ENCODE data around the gene SOX8. TPM values are rescaled to one million over a fixed set of nuclear protein-coding genes. Genes with fewer than 3 reads are reported as not detected.

The SOX8 gene
- total RNA-seq, 6 experiments from 2014 or later = 0.05 to 0.07 TPM; not detected in 4

DNA sequence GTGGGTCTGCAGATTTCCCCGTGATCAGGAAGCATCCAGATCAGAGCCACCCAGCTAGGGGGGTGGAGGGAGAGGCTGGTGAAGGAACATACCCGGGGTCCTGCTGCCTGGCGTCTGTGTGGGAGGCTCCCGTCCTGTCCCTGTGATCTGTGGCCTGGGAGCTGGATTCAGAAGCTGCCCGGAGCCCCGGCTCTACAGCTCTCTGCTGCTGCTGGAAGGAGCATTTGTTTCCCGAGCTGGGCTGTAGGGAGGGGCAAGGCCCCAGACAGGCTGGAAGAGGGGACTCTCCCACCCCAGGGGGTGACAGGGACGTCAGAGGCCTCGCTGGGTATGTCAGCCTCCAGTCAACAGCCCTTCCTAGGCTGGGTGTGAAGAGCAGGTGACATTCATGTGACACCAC lies 10.2 kb downstream of the SOX8 start:
- DNase-seq = no peak
- Mint-ChIP-seq H3K27me3 (ENCODE audit: insufficient read depth) (peaks cover 5% of the 10 kb centered on the region), H3K27ac (no peak overlapping the region), H3K36me3 (ENCODE audit: low read depth) (peaks cover 13% of the 10 kb centered on the region; the same call in 1 of the 2 replicates), H3K9me3 (peaks cover 18% of the 10 kb centered on the region; the same call in 1 of the 2 replicates), H3K4me3 (no peak overlapping the region), H3K4me1 (ENCODE audit: low read depth) (0 out of 2 replicates have a peak, but pooled peaks cover 5% of the 10 kb centered on the region)
- TF ChIP-seq, protein P1, sequence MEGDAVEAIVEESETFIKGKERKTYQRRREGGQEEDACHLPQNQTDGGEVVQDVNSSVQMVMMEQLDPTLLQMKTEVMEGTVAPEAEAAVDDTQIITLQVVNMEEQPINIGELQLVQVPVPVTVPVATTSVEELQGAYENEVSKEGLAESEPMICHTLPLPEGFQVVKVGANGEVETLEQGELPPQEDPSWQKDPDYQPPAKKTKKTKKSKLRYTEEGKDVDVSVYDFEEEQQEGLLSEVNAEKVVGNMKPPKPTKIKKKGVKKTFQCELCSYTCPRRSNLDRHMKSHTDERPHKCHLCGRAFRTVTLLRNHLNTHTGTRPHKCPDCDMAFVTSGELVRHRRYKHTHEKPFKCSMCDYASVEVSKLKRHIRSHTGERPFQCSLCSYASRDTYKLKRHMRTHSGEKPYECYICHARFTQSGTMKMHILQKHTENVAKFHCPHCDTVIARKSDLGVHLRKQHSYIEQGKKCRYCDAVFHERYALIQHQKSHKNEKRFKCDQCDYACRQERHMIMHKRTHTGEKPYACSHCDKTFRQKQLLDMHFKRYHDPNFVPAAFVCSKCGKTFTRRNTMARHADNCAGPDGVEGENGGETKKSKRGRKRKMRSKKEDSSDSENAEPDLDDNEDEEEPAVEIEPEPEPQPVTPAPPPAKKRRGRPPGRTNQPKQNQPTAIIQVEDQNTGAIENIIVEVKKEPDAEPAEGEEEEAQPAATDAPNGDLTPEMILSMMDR (IDR thresholded peaks at IDR 0.05) = no peak

DNA sequence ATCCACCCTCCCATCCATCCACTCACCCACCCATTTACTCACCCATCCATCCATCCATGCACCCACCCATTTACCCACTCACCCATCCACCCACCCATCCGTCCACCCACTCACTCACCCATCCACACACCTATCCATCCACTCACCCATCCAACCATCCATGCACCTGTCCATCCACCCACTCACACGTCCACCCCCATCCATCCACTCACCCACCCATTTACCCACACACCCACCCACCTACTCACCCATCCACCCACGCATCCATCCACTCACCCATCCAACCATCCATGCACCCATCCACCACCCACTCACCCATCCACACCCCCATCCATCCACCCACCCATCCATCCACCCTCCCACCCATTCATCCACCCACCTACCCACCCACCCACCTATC lies 12.2 kb downstream of the SOX8 start:
- Mint-ChIP-seq H3K36me3 (ENCODE audit: low read depth) (peaks cover 13% of the 10 kb centered on the region; the same call in 1 of the 2 replicates), H3K27ac (no peak overlapping the region), H3K9me3 (peaks cover 18% of the 10 kb centered on the region; the same call in 1 of the 2 replicates), H3K27me3 (ENCODE audit: insufficient read depth) (peaks cover 4% of the 10 kb centered on the region), H3K4me1 (ENCODE audit: low read depth) (0 out of 2 replicates have a peak, but pooled peaks cover 6% of the 10 kb centered on the region), H3K4me3 (no peak overlapping the region)
- DNase-seq = no peak
- TF ChIP-seq, protein P1 (IDR thresholded peaks at IDR 0.05) = no peak

- TF ChIP-seq, protein P1 (IDR thresholded peaks at IDR 0.05) = no peak
- H3K27ac Mint-ChIP-seq = no peak overlapping the region
- peaks cover 13% of the 10 kb centered on the region; the same call in 1 of the 2 replicates for H3K36me3 Mint-ChIP-seq (ENCODE audit: low read depth)
- H3K27me3 Mint-ChIP-seq (ENCODE audit: insufficient read depth) = peaks cover 8% of the 10 kb centered on the region
- H3K9me3 Mint-ChIP-seq = peaks cover 18% of the 10 kb centered on the region; the same call in 1 of the 2 replicates
- H3K4me3 Mint-ChIP-seq = no peak overlapping the region
- DNase-seq = peak; percentile 19
- 0 out of 2 replicates have a peak, but pooled peaks cover 6% of the 10 kb centered on the region for H3K4me1 Mint-ChIP-seq (ENCODE audit: low read depth)
Measured at GRCh38 chr16:995087-995486, 13.5 kb downstream of the SOX8 start.

DNA sequence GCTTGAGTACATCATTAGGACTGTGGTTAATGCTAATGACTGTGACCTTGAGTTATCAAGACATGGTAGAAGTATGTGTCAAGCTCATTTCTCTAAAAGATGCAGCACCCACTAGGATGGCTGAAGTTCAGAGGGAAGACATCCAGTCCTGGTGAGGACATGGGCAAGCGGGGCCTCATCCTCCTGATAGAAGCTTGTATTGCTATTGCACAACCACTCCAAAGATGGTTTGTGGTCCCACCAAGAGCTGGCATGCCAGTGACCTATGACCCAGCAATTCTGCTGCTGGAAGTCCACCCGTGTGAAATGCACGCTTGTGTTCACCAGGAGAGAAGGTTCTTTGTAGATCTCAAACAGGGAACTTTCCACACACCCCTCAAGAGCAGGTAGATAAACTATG lies 14.2 kb downstream of the SOX8 start:
- TF ChIP-seq, protein P1 (IDR thresholded peaks at IDR 0.05) = no peak

GRCh38 chr16:996681-997080 lies 15.1 kb downstream of the SOX8 start:
- peaks cover 18% of the 10 kb centered on the region; the same call in 1 of the 2 replicates for H3K9me3 Mint-ChIP-seq
- no peak for DNase-seq
- H3K4me1 Mint-ChIP-seq (ENCODE audit: low read depth) = 0 out of 2 replicates have a peak, but pooled peaks cover 6% of the 10 kb centered on the region
- H3K27me3 Mint-ChIP-seq (ENCODE audit: insufficient read depth) = peaks cover 8% of the 10 kb centered on the region
- no peak overlapping the region for H3K27ac Mint-ChIP-seq
- H3K4me3 Mint-ChIP-seq = no peak overlapping the region
- TF ChIP-seq, protein P1 (IDR thresholded peaks at IDR 0.05) = no peak
- H3K36me3 Mint-ChIP-seq (ENCODE audit: low read depth) = peaks cover 13% of the 10 kb centered on the region; the same call in 1 of the 2 replicates

More for the DNA sequence above, 14.2 kb downstream of the SOX8 start:
- H3K4me1 Mint-ChIP-seq (ENCODE audit: low read depth) = 0 out of 2 replicates have a peak, but pooled peaks cover 6% of the 10 kb centered on the region
- H3K27me3 Mint-ChIP-seq (ENCODE audit: insufficient read depth) = peaks cover 8% of the 10 kb centered on the region
- H3K36me3 Mint-ChIP-seq (ENCODE audit: low read depth) = peaks cover 13% of the 10 kb centered on the region; the same call in 1 of the 2 replicates
- no peak overlapping the region for H3K27ac Mint-ChIP-seq
- no peak overlapping the region for H3K4me3 Mint-ChIP-seq
- H3K9me3 Mint-ChIP-seq = peaks cover 18% of the 10 kb centered on the region; the same call in 1 of the 2 replicates
- DNase-seq = no peak

Data from HFFc6 (cell line).